HG03066 (cell line): ENCODE data around the gene KLHL6.
A peak's percentile ranks its signal among the peaks of the same experiment; 100 is the strongest.

ENCODE experiments used
- ATAC-seq: cut with Tn5 transposase; IDR thresholded peaks from one replicate; pipeline ENCODE4 v1.9.1; 2021; ENCODE audit warnings: low read depth; ENCODE audit not compliant: unreplicated experiment

The KLHL6 gene, protein sequence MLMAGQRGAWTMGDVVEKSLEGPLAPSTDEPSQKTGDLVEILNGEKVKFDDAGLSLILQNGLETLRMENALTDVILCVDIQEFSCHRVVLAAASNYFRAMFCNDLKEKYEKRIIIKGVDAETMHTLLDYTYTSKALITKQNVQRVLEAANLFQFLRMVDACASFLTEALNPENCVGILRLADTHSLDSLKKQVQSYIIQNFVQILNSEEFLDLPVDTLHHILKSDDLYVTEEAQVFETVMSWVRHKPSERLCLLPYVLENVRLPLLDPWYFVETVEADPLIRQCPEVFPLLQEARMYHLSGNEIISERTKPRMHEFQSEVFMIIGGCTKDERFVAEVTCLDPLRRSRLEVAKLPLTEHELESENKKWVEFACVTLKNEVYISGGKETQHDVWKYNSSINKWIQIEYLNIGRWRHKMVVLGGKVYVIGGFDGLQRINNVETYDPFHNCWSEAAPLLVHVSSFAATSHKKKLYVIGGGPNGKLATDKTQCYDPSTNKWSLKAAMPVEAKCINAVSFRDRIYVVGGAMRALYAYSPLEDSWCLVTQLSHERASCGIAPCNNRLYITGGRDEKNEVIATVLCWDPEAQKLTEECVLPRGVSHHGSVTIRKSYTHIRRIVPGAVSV

DNA sequence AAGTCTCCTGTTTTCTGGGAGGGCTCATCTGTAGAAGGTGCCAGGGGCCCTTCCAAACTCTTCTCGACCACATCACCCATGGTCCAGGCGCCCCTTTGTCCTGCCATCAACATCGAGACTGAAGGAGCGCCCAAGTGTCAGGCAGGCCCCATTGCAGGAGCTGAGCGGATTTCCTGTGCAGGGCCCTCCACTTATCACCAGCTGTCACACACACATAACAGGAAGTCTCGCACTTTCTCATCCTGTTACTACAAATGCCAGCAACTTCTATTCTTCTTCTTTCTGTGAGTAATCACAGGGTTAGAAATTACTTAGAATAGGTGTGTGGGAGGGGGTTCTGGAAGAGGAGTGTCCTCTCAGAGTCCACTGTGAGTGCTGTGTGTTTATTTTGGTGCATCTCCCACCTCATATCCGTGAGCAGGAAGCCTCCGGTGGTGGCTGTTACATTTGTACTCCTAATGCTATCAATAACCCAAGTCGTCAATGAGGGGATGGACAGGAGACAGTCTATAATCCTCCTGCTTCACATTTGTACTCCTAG is at the start of gene KLHL6:
Gene KLHL6, minus strand, starts transcription at position 166 of the 541 bp plus-strand sequence. Its CDS starts 53 bp downstream, at position 113.
- peak; percentile 88 for ATAC-seq

DNA sequence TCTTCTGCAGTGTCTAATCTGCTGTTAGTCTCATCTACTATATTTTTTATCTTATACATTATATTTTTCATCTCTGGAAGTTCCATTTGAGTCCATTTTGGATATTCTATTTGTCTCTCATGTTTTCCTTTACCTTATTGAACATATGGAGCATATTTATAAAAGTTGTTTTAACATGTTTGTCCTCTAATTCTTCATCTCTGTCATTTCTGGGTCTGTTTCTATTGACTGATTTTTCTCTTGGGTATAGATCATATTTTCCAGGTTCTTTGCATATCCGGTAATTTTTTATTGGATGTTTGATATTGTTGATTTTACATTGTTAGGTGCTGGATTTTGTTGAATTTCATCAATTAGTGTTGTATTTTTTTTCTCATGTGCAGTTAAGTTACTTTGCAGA is 42.5 kb upstream of the KLHL6 start:
- no peak for ATAC-seq

DNA sequence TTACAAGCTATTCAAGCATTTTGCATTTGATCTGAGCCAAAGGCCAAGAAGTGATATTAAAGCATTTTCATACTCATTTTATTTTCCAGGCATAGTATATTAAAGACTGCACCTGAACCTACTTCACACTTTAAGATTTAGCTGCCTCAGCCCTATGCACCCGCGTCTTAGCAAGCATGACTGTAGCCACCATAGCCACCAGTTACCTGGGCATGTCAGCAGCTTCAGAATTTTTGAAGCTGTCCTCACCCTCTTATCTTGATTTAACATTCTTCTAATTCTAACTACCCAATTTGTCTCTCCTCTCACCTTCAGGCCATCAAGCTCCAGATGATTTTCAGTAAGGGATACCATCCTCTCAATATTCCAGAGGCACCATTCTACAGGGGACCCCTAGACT is 39.1 kb upstream of the KLHL6 start:
- ATAC-seq = no peak

DNA sequence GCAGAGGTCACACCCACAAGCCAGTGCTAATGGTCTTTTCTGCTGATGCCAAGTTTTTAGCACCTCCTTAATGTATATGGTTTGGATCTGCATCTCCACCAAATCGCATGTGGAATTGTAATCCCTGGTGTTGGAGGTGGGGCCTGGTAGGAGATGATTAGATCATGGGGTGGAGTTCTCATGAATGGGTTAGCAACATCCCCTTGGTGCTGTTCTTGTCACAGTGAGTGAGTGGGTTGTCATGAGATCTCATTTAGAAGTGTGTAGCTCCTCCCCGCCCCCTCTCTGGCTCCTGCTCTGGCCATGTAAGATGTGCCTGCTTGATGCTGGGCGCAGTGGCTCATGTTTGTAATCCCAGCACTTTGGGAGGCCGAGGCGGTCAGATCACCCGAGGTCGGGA is 37.3 kb upstream of the KLHL6 start:
- ATAC-seq = no peak

DNA sequence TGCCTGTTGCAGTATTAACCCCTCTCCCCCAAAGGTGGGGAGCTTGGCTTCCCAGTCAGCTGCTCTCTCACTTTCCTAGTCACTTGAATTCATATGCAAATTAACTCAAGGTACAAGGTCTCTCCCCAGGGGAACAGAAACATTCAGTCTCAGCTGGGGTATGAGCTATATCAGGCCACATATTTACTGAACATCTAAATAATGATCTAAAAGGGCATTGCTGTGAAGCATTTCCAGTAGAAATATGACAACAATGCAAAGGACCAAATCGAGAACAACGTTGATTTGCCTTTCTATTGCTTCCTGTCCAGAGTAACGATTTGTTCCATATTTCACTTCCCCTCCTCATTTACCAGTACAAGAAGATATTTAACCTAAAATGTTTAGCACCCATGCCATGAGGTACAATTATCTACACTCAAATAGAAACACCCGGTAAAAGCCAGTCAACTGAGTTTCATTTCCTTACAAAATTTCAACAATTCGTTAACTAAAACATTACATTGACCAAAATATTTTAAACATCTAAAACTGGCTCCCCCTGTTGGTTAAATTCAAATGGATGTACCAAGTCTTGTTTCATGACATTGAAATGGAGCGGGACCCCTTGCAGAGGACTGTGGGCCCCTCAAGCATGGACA is 36.5 kb upstream of the KLHL6 start:
- ATAC-seq = peak; percentile 93

DNA sequence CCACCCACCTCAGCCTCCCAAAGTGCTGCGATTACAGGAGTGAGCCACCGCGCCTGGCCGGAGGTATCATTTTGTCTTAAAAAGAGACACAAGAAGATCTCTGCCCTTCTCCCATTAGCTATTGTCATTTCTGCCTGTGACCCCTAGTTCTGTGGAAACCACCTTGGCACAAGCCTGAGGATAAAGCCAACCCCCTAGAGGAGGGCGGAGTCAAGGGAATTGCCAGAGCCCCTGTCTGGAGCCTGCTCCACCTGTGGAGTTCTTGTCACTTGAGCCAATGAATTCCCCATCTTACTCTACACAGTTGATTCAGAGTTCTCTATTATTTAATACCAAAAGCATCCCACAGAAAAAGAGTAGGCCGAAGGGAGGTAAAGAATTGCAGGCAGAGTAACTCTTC is 34.9 kb upstream of the KLHL6 start:
- no peak for ATAC-seq

DNA sequence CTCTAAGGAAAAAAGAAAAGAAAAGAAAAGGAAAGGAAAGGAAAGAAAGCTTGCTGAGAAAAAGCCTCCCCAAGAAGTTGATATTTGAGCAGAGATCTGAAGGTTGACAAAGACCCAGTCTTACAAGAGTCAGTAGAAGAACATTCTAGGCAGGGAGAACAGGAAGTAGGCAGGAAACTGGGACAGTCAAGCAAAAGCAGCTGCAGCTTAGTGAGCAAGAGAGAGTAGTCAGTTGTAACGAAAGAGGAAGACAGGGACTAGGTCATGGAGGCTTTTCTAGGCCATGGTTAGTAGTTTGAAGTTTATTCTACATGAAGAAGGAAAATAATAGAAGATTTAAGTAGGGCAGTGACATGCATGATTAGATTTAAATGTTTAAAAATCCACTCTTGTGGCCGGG is 31.8 kb upstream of the KLHL6 start:
- no peak for ATAC-seq

DNA sequence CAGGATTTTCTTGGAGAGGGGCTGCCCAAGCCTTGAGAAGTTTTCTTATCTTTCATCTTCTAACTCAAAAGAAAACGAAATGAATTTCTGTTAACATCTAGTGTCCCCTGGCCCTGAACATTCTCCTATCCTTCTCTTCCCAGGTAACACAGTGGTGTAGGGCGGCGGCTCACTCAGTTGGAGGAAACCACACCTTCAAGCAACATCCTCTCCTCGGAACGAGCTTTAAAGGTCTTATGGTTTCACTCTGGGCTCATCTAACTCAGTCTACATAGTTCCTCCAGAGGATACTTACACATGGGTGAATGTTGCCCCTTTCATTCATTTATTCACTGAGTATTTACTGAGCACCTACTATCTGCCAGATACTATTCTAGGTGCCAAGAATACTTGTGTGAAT is 31.0 kb upstream of the KLHL6 start:
- ATAC-seq = no peak

DNA sequence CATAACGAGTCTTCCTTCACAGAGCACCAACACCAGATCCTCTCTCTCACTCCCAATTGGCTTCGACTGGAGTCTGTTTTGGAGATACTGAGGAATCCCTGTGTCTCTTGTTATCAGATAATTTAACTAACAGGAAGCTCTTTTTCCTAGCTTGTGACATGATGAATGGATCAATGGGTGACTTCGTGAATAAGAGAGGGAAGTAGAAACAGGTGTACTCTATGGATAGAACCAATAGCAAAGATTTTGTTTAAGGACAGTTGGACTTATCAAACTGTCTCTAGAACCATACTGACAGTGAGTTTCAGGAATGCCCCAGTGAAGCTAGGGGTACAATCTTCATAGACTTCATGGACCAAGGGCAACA is 29.4 kb upstream of the KLHL6 start:
- ATAC-seq = no peak

DNA sequence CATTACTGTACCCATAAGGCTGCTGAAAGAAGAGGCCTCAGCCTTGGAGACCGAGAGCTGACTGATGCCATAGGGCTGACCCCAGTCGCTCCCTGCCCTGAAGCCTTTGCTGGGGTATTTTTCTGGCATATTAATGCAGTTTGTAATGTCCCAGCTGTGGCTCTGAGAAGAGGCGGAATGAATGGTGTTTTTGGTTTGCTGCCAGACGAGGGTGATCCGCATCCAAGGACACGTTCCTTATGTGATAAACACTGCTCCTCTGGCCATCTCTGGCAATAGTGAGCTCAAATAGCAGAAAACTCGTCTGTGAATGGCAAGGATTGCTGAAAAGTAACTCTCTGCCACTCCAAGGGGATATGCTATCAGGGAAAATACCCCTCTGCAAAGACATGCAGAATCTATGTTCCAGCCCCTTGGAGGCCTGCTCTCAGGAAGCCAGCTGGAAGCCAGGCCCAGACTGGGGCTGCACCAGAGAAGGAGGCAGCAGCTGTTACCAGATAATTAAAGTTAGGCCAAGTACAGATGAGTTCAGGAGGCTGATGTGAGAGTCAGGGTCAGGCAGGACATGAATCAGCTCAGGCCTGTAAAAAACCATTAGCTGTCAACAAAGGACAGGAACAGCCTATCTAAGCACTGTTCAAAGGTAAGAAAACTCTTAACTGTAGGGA is 28.9 kb upstream of the KLHL6 start:
- no peak for ATAC-seq

DNA sequence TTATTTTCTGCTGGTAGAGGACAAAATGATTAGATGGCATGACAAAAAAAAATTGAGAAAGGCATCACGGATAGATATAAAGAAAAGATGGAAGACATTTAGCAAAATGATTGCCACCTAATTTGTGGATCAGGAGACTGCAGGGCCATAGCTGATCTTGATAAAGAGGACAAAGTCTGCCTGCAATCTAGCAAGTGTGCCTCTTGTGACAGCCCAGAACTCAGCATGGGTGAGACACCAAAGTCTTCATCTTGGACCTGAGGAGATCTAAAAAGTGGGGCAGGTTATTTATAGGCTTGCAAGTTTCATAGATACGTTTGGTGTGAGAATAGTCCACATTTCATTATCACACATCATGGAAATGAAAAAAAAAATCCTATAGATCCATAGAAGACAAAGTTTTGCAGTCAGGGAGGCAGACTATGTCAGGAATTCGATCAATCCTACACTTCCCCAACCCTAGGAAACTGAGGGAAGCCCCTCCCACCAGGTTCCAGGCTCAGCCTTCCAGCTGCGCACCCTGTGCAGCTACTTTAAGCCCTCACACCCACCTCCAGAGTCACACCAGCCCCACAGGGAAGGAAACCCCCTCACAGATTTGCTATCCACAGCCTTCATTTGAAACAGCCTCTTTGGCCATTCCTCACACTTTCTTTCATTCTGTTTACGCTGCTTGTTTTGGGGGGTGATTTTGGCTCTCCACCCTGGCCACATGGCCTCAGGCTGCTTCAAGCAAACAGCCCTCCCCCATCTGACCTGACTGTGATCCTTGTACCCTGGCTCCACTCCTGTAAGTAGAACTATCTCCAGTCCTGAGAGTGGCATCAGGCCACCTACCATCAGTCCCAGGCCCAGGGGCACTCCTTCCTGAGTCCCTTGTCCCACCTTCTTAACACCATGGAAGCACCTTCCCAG is 28.1 kb upstream of the KLHL6 start:
- no peak for ATAC-seq

DNA sequence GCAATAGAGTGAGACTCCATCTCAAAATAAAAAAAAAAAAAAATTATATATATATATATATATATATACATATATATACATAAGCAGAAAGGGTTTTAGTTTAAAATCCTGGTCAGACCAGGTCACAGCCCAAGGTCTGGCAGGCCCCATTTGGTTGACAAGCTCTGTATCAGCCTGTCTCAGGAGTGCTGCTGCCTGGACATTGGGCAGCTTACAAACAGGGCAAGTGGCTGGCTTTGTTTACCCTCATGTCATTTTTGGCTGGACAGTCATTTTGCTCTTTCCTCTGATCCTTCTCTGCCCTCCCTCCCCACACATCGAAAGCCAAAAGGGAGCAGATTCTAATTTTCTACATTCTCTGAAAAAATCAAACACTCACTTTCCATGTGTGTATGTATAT is 26.7 kb upstream of the KLHL6 start:
- no peak for ATAC-seq

DNA sequence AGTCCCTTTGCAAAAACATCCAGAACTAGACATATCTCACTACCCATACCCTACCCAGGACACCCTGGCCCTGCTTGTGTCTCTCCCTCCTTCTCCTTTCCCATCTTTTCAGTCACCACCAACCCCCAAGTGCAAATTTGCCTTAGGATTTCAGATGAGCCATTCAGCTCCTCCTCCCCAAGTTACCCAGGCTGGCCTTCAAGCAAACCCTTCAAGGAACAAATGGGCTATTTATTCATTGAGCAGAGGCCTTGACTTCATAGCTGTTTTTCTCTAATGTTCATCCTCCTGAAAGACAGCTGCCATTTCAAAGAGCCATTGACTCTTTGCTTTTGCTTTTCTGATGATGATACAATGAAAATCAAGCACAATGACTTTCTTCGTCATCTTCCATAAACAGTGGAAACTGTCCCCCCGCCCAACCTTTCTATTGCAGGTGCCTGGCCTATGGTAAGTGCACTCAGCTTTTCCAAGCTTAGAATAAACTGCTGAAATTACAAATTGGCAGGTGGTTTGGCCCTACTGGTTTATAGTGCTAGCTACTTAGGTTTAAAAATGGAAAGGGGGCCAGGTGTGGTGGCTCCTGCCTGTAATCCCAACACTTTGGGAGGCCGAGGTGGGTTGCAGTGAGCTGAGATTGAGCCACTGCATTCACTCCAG is 26.1 kb upstream of the KLHL6 start:
- no peak for ATAC-seq

DNA sequence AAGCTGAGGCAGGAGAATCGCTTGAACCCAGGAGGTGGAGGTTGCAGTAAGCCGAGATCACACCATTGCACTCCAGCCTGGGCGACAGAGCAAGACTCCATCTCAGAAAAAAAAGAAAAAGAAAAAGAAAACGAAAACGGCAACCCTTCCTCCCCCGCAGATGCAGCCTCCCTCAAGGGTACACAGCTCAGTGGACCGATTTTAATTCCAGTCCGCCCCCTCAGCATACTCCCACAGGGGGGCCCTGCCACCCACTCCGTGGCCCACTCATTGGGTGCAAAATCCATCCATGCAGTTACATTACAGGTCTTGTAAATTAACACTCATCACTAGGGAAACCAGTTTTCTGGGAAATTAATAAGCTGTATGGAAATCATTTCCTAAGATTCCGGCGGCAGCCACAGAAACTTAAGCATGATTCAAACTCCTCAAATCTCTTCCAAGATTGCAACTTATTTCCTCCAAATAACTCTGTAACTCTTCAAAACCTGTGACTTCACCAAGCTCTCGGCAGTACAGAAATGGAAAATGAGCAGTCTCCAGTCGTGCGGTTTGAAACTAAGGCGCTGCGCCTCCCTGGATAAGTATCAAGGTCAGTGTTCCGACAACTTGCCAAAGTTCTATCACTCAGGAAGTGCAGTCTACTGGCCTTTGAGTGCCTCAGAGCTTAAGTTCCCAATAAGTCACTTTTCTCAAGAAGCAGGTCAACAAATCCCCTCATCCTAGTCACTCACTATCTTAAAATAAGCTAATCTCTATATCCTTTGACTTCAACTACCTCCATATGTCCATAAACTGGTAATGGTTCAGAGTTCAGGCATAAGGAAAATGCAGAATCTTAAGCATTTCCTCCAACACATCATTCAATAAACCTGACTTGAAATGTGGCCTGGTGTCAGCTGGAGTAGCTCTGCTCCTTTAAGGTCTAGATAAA is 24.7 kb upstream of the KLHL6 start:
- ATAC-seq = no peak

DNA sequence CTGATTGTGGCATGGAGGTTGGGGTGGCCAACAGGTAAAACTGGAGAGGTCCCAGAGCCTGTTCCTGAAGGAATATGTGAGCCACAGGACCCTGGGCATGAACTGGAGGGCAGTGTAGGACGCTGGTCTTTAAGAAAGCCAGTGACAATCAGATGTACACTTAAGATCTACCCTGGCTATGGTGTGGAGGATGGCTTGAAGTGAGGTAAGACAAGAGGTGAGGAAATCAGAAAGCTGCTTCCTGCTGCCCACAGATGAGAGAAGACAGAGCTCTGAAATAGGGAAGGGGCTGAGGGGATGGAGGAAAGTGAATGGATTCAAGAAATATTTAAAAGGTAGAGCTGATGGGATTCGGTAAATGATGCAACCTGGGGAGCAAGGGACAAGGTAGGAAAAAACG is 22.7 kb upstream of the KLHL6 start:
- no peak for ATAC-seq

DNA sequence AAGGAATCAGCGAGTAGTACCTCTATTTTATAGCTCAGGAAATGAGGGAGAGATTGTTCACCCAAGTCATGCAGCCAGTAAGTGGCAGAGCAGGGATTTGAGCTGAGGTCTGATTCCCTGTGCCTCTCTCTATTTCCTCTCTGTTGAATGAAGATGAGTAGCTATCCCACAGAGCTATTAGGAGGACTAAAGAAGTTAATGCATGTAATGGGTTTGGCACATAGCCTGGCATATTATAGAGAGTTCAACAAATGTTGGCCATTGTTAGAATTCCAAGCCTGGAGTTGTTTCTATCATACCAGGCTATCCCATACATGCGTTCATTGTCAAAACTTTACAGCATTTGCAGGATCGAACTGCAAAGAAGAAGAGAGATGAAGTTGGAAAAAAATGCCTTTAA is 21.8 kb upstream of the KLHL6 start:
- ATAC-seq = no peak

DNA sequence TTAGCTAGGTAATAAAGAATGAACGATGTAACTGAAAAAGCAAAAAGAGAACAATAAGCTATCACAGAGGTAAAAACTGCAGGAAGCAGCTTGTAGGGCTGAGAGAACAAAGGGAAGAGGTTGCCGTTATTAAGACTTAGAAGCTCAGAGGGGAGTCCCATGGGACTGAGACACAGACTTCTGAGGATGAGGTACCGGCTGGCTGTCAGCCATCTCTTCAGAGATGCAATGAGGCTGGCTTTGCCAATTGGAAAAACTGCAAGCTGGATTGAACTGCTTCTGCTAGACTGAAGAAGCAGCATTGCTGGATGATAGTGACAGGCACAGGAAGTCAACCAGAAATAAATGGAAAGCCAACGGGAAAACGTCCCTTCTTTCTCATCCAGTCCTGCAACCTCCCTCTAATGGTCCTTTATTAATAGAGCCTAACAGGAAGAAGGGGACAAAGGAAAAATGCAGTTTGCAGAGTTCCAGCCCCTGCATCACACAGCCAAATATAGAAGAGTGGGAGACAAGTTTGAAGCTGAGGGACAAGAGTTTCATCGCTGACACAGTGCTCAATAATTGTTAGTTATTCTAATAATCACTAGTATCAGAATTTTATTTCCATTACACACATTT is 21.1 kb upstream of the KLHL6 start:
- ATAC-seq = no peak

DNA sequence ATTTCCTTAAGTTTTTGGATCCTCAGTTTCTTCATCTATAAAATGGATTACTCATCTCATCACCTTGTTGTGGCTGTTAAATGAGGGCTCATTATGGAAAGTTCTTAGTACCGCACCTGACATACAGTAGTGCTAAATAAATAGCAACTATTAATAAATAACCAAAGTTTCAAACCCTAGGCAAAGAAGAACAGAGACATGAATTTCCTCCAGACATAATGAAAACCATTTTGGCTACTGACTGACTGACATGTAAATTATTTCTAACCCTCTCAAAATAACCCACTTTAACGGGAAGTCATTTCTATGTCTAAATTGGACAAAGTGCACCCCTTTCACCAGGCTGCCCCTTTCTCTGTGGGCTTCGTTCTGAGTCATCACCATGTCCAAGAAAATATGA is 17.4 kb upstream of the KLHL6 start:
- ATAC-seq = no peak
